ENCODE measurements around the gene ADCK1.

ADCK1 gene

GRCh38 chr14:77889971-77890442, 90.1 kb downstream of the ADCK1 start:
- H3K36me3 ChIP-seq = no peaks in the 10 kb centered on the region
- no peak overlapping the region for H3K4me3 ChIP-seq (ENCODE audit: low read depth in 1 of 2, low read length in 1 of 2)
- TF ChIP-seq, protein P1, sequence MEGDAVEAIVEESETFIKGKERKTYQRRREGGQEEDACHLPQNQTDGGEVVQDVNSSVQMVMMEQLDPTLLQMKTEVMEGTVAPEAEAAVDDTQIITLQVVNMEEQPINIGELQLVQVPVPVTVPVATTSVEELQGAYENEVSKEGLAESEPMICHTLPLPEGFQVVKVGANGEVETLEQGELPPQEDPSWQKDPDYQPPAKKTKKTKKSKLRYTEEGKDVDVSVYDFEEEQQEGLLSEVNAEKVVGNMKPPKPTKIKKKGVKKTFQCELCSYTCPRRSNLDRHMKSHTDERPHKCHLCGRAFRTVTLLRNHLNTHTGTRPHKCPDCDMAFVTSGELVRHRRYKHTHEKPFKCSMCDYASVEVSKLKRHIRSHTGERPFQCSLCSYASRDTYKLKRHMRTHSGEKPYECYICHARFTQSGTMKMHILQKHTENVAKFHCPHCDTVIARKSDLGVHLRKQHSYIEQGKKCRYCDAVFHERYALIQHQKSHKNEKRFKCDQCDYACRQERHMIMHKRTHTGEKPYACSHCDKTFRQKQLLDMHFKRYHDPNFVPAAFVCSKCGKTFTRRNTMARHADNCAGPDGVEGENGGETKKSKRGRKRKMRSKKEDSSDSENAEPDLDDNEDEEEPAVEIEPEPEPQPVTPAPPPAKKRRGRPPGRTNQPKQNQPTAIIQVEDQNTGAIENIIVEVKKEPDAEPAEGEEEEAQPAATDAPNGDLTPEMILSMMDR (IDR thresholded peaks at IDR 0.05) = no peak
- H3K4me1 ChIP-seq (ENCODE audit: control insufficient read depth in 1 of 2, insufficient read depth in 1 of 2, low read depth in 1 of 2, low read length in 1 of 2) = no peaks in the 10 kb centered on the region
- no peaks in the 10 kb centered on the region for H3K27me3 ChIP-seq
- H3K9me3 ChIP-seq = no peaks in the 10 kb centered on the region
- H3K27ac ChIP-seq = no peak overlapping the region

DNA sequence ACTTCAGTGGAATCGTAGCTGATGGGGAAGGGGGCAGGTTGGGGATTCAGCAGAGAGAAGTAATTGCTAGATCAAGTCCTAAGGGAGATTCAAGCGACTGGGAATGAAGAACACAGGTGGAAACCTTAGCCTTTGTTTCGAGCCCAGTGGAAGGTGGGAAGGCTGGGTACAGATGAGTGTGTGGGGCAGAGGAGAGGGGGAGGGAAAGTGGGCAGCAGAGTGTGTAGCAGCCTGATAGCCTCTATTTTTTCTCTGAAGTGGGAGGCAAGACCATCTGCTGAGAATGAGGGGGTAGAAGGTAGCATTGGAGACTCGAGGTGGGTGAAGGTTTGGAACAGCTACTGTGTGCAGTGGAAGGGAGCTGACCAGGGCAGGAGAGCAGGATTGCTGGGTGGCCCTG, 91.0 kb downstream of the ADCK1 start:
- no peaks in the 10 kb centered on the region for H3K27me3 ChIP-seq
- no peaks in the 10 kb centered on the region for H3K36me3 ChIP-seq
- H3K27ac ChIP-seq = no peak overlapping the region
- H3K4me3 ChIP-seq (ENCODE audit: low read depth in 1 of 2, low read length in 1 of 2) = no peak overlapping the region
- H3K9me3 ChIP-seq = no peaks in the 10 kb centered on the region
- TF ChIP-seq, protein P1 (IDR thresholded peaks at IDR 0.05) = no peak
- no peaks in the 10 kb centered on the region for H3K4me1 ChIP-seq (ENCODE audit: control insufficient read depth in 1 of 2, insufficient read depth in 1 of 2, low read depth in 1 of 2, low read length in 1 of 2)

DNA sequence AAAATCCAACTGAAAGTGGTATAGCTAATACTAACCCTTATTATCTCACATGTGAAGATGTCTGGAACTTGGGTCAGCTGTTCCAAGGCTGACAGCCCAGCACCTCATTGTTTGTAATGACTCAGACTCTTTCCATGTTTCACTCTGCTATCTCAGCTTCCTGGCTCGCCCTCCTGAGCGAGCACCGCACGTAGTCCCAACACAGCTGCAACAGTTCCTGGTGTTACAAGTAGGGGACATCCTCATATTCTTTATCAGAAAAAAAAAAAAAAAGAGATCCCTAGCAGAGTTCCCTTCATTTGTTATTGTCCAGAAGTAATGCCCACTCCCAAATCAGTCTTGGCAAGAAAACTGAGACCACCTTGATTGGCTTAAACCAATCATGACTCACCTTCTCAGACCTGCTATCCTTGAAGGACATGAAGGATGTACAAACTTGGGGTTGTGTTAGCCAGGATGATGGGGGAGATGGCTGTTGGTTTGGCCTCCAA, 92.5 kb downstream of the ADCK1 start:
- Histone ChIP-seq H3K27me3 (no peaks in the 10 kb centered on the region), H3K27ac (no peak overlapping the region), H3K9me3 (no peaks in the 10 kb centered on the region), H3K4me1 (ENCODE audit: control insufficient read depth in 1 of 2, insufficient read depth in 1 of 2, low read depth in 1 of 2, low read length in 1 of 2) (no peaks in the 10 kb centered on the region), H3K4me3 (ENCODE audit: low read depth in 1 of 2, low read length in 1 of 2) (no peak overlapping the region), H3K36me3 (no peaks in the 10 kb centered on the region)
- TF ChIP-seq, protein P1 (IDR thresholded peaks at IDR 0.05) = no peak

- Histone ChIP-seq H3K36me3 (no peaks in the 10 kb centered on the region), H3K27ac (no peak overlapping the region), H3K4me1 (ENCODE audit: control insufficient read depth in 1 of 2, insufficient read depth in 1 of 2, low read depth in 1 of 2, low read length in 1 of 2) (no peaks in the 10 kb centered on the region), H3K9me3 (no peaks in the 10 kb centered on the region), H3K4me3 (ENCODE audit: low read depth in 1 of 2, low read length in 1 of 2) (no peak overlapping the region), H3K27me3 (no peaks in the 10 kb centered on the region)
- TF ChIP-seq, protein P1 (IDR thresholded peaks at IDR 0.05) = no peak
These were observed 93.1 kb downstream of the ADCK1 start for GRCh38 chr14:77892890-77893484.

- no peaks in the 10 kb centered on the region for H3K4me1 ChIP-seq (ENCODE audit: control insufficient read depth in 1 of 2, insufficient read depth in 1 of 2, low read depth in 1 of 2, low read length in 1 of 2)
- TF ChIP-seq, protein P1 (IDR thresholded peaks at IDR 0.05) = no peak
- H3K36me3 ChIP-seq = no peaks in the 10 kb centered on the region
- no peak overlapping the region for H3K27ac ChIP-seq
- H3K9me3 ChIP-seq = no peaks in the 10 kb centered on the region
- no peaks in the 10 kb centered on the region for H3K27me3 ChIP-seq
- H3K4me3 ChIP-seq (ENCODE audit: low read depth in 1 of 2, low read length in 1 of 2) = no peak overlapping the region
These were observed 97.5 kb downstream of the ADCK1 start for GRCh38 chr14:77897374-77897773.
